HL-60 (cell line): ENCODE results near the gene WDR93.

ENCODE experiments used
- DNase-seq, 2 experiments: peaks; one replicate each; pipeline ENCODE4 v3.0.0-alpha.2; 2010 to 2020; ENCODE audit warnings: low read depth in 1 of 2, low spot score in 1 of 2
- H3K27ac ChIP-seq: fragments of 250-450 bp; sonication (Bioruptor Pico); replicated peaks from 2 replicates; pipeline ENCODE4 v1.5.1; 2020; ENCODE audit warnings: mild to moderate bottlenecking, moderate library complexity
- H3K27me3 ChIP-seq: fragments of 250-450 bp; sonication (Bioruptor Pico); 2 replicates; pipeline ENCODE4 v1.5.1; 2021; ENCODE audit warnings: mild to moderate bottlenecking, moderate library complexity; ENCODE audit not compliant: insufficient read depth, poor library complexity, severe bottlenecking
- H3K4me3 ChIP-seq: replicated peaks from 2 replicates; pipeline ENCODE4 v1.5.1; 2011; ENCODE audit warnings: mild to moderate bottlenecking, control low read depth, low read length; ENCODE audit not compliant: insufficient read depth
- GABPA ChIP-seq: IDR thresholded peaks from 2 replicates; pipeline ENCODE4 v1.6.1; 2012; ENCODE audit warnings: low read depth
- POLR2AphosphoS5 ChIP-seq: IDR thresholded peaks from 2 replicates; pipeline ENCODE4 v1.6.1; 2012; ENCODE audit warnings: low read depth
- SPI1 ChIP-seq: IDR thresholded peaks from 2 replicates; pipeline ENCODE4 v1.6.1; 2012; ENCODE audit warnings: low read depth, mild to moderate bottlenecking, borderline replicate concordance
- long read RNA-seq: library from polyadenylated mRNA; unstranded; transcript quantifications from one replicate; pipeline ENCODE4 v2.0.0, GENCODE V29; 2020
- TF ChIP-seq, protein P1 (sequence below): IDR thresholded peaks from 2 replicates; pipeline ENCODE4 v1.6.1; 2012; ENCODE audit warnings: low read depth; ENCODE audit not compliant: insufficient replicate concordance
- TF ChIP-seq, protein P2 (sequence below): IDR thresholded peaks from one replicate; pipeline ENCODE4 v1.5.1; 2011; ENCODE audit warnings: low read length, control low read depth, inconsistent platforms; ENCODE audit not compliant: insufficient read depth

The WDR93 gene
- long read RNA-seq, partial matches to known transcripts, result 0 of 2 reads
- long read RNA-seq, other reads (novel, unspliced or antisense), result 1 of 2 reads

DNA sequence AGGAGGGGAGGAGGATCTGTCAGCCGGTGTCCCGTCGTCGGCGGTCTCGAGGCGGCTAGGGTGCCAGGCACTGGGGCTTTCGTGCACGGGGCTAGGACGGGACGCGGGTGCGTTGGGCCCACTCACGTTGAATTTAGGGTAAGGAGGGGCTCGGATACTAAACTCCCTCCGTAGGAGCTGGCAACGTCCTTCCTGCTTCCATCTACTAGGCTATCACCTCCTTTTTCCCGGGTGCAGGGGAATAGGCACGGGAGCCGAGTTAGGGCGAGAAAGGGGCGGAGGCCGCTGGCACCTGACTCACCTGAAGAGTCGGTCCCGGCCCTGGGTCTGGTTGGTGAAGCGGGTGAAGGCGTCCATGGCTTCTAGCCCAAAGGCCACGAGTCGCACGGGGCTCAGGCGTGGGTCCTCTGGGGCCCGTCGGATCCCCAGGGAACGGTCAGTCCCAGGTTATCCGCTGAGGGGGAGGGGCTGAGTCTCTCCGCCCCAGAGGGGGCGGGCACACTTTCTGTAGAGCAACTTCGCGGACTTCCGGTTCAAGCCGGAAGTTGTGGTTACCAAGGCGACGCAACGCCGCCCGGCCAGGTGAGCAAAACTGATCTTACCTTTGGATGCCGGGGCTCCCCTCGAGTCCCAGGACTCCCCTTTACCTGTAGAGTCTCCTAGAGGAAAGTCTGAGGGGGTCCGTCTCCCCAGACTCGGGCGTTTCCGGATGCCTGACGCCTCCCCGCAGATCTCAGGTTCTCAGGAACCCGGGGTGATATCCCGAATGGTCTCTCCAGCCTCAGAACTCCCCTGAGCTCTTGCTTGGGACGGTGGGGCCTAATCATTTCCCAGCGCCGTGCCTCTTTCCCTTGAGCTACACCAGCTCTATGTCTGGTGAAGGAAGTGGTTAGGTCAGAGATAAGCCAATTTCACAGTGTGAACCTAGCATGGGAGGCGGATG lies at the start of gene WDR93, which contains the start of gene PEX11A:
TSS of gene WDR93 (plus strand) at position 536 of the 943 bp plus-strand sequence. CDS start 10,936 bp downstream, outside the sequence.
TSS of gene PEX11A (minus strand) at position 479 of the 943 bp plus-strand sequence. CDS start at position 357, 122 bp downstream.
- peak; percentile 67 to 72 for DNase-seq
- Histone ChIP-seq H3K27ac (peak within 1 kb of the TSS; percentile 46), H3K4me3 (peak within 1 kb of the TSS; percentile 96), H3K27me3 (no peaks in the 10 kb centered on the region)
- TF ChIP-seq GABPA (peak; percentile 87), POLR2AphosphoS5 (no peak), SPI1 (no peak)
- TF ChIP-seq, protein P1, sequence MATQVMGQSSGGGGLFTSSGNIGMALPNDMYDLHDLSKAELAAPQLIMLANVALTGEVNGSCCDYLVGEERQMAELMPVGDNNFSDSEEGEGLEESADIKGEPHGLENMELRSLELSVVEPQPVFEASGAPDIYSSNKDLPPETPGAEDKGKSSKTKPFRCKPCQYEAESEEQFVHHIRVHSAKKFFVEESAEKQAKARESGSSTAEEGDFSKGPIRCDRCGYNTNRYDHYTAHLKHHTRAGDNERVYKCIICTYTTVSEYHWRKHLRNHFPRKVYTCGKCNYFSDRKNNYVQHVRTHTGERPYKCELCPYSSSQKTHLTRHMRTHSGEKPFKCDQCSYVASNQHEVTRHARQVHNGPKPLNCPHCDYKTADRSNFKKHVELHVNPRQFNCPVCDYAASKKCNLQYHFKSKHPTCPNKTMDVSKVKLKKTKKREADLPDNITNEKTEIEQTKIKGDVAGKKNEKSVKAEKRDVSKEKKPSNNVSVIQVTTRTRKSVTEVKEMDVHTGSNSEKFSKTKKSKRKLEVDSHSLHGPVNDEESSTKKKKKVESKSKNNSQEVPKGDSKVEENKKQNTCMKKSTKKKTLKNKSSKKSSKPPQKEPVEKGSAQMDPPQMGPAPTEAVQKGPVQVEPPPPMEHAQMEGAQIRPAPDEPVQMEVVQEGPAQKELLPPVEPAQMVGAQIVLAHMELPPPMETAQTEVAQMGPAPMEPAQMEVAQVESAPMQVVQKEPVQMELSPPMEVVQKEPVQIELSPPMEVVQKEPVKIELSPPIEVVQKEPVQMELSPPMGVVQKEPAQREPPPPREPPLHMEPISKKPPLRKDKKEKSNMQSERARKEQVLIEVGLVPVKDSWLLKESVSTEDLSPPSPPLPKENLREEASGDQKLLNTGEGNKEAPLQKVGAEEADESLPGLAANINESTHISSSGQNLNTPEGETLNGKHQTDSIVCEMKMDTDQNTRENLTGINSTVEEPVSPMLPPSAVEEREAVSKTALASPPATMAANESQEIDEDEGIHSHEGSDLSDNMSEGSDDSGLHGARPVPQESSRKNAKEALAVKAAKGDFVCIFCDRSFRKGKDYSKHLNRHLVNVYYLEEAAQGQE, result no peak

DNA sequence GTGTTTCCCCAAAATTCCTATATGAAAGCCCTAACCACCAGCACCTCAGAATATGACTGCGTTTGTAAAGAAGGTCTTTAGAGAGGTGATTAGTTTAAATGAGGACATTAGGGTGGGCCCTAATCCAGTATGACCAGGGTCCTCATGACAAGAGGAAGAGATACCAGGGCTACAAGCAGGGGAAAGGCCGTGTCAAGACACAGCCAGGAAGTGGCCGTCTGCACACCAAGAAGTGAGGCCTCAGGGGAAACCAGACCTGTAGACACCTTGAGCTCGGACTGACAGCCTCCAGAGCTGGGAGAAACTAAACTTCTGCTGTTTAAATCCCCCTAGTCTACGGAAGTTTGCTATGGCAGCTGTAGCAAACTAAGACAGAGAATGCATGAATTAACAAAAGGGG lies 49.6 kb upstream of the WDR93 start:
- Histone ChIP-seq H3K4me3 (no peak overlapping the region), H3K27me3 (no peaks in the 10 kb centered on the region), H3K27ac (no peak overlapping the region)
- DNase-seq, result no peak
- TF ChIP-seq GABPA (no peak), POLR2AphosphoS5 (no peak)
- TF ChIP-seq, protein P1, result no peak

DNA sequence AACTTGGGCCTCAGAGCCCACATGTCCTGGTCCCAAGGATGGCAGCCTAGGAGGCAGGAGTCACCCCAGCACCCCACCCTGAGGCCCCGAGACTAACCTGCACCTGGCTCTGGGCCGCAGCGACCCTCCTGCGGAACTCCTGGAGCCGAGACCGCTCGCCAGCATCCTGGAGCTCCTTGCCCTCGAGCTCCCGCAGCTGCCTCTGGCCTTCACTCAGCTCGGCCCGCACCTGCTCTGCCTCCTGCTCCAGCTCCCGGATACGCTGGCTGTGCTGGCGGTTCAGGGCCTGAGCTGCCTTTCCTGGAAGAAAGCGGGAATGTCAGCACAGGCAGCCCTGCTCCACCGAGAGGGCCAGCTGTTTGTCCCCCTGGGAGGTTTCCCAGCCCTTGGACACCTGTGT lies 48.5 kb upstream of the WDR93 start:
- Histone ChIP-seq H3K4me3 (no peak overlapping the region), H3K27ac (no peak overlapping the region), H3K27me3 (no peaks in the 10 kb centered on the region)
- DNase-seq, result no peak
- TF ChIP-seq POLR2AphosphoS5 (no peak), GABPA (no peak), SPI1 (no peak)
- TF ChIP-seq, protein P2, sequence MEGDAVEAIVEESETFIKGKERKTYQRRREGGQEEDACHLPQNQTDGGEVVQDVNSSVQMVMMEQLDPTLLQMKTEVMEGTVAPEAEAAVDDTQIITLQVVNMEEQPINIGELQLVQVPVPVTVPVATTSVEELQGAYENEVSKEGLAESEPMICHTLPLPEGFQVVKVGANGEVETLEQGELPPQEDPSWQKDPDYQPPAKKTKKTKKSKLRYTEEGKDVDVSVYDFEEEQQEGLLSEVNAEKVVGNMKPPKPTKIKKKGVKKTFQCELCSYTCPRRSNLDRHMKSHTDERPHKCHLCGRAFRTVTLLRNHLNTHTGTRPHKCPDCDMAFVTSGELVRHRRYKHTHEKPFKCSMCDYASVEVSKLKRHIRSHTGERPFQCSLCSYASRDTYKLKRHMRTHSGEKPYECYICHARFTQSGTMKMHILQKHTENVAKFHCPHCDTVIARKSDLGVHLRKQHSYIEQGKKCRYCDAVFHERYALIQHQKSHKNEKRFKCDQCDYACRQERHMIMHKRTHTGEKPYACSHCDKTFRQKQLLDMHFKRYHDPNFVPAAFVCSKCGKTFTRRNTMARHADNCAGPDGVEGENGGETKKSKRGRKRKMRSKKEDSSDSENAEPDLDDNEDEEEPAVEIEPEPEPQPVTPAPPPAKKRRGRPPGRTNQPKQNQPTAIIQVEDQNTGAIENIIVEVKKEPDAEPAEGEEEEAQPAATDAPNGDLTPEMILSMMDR, result no peak
- TF ChIP-seq, protein P1, result no peak
